Thyroid gland (tissue), 4 donors: ENCODE measurements around the gene SMAP2. TPM values are rescaled to one million over a fixed set of nuclear protein-coding genes. Genes with fewer than 3 reads are reported as not detected.

ENCODE experiments used
- DNase-seq, 2 donors: peaks; one replicate each; pipeline ENCODE4 v3.0.0-alpha.2; 2019
- H3K27ac ChIP-seq, 3 donors: fragments of 200-600 bp; sonication (generic); 1 replicate in 2 of 3; 2 replicates in 1 of 3; pipeline ENCODE4 v1.5.1; 2016 to 2019; ENCODE audit warnings: mild to moderate bottlenecking in 1 of 3, moderate library complexity in 1 of 3
- H3K27me3 ChIP-seq: fragments of 200-600 bp; sonication (generic); one replicate; pipeline ENCODE4 v1.5.1; 2019
- H3K36me3 ChIP-seq, 2 donors: fragments of 200-600 bp; sonication (generic); one replicate each; pipeline ENCODE4 v1.5.1; 2016 to 2019
- H3K4me1 ChIP-seq, 2 donors: fragments of 200-600 bp; sonication (generic); one replicate each; pipeline ENCODE4 v1.5.1; 2017 to 2019
- H3K4me3 ChIP-seq, 3 donors: fragments of 200-600 bp; sonication (generic); replicated peaks in 1 of 3; 1 replicate in 2 of 3; 2 replicates in 1 of 3; pipeline ENCODE4 v1.5.1; 2016; ENCODE audit warnings: mild to moderate bottlenecking in 1 of 3
- H3K9me3 ChIP-seq: fragments of 200-600 bp; sonication (generic); one replicate; pipeline ENCODE4 v1.5.1; 2017
- CTCF ChIP-seq, 6 experiments: fragments of 200-600 bp in 3 of 6; fragments of 450-650 bp in 3 of 6; sonication (generic) in 3 of 6; IDR thresholded peaks; one replicate each; pipeline ENCODE4 v1.5.1; 2016 to 2019; ENCODE audit warnings: antibody characterized with exemption in 6 of 6, mild to moderate bottlenecking in 2 of 6, inconsistent platforms in 1 of 6, moderate library complexity in 1 of 6
- POLR2A ChIP-seq, 2 donors: fragments of 450-650 bp; IDR thresholded peaks; one replicate each; pipeline ENCODE4 v1.6.1; 2017; ENCODE audit warnings: antibody characterized with exemption in 2 of 2, mild to moderate bottlenecking in 2 of 2, moderate library complexity in 1 of 2
- WGBS, 2 donors: methylation state at CpG; one replicate each; pipeline ENCODE4 v1.1.5; 2017; 5-methylcytosine and 5-hydroxymethylcytosine counted together
- intact Hi-C: fragments of 100-400 bp; cut with DNase I; formaldehyde crosslinking; loops from one replicate; pipeline ENCODE4 v1.15.1; 2023
- total RNA-seq, 4 donors: library from RNA; depleted of rRNA; stranded (reverse); fragments of >200 nt; gene quantifications; one replicate each; pipeline ENCODE4 v1.2.3, GENCODE V29; 2016

The SMAP2 gene
- total RNA-seq, 4 donors from 2014 or later: 21.9 to 29.3 (median 26.8) TPM

- H3K4me3 ChIP-seq: no peak overlapping the region
- no peak for DNase-seq
- no peaks in the 10 kb centered on the region for H3K36me3 ChIP-seq
- intact Hi-C loops: no loop called here
- no peak for TF ChIP-seq CTCF (IDR thresholded peaks at IDR 0.05)
- no peak for TF ChIP-seq POLR2A (IDR thresholded peaks at IDR 0.05)
- no peaks in the 10 kb centered on the region for H3K27me3 ChIP-seq
- 64 to 67% methylated on average over 4 of the region's 4 CpGs for WGBS, 2 donors
- H3K4me1 ChIP-seq: peaks cover 47 to 71% of the 10 kb centered on the region in 2 donors
- H3K27ac ChIP-seq: peak overlapping the region; percentile 7 to 49 (median 25)
- H3K9me3 ChIP-seq: no peaks in the 10 kb centered on the region
These were observed 16.5 kb downstream of the SMAP2 start for GRCh38 chr1:40389871-40390560.

- peaks cover 49 to 71% of the 10 kb centered on the region in 2 donors for H3K4me1 ChIP-seq
- H3K27me3 ChIP-seq: no peaks in the 10 kb centered on the region
- no peaks in the 10 kb centered on the region for H3K36me3 ChIP-seq
- H3K27ac ChIP-seq: peak overlapping the region in 2 of 3 donors; percentile 43 to 54
- intact Hi-C loops: no loop called here
- H3K9me3 ChIP-seq: no peaks in the 10 kb centered on the region
- TF ChIP-seq CTCF (IDR thresholded peaks at IDR 0.05): no peak
- TF ChIP-seq POLR2A (IDR thresholded peaks at IDR 0.05): no peak
- 93 to 96% methylated on average over 3 of the region's 3 CpGs for whole genome bisulfite sequencing, 2 donors
- no peak overlapping the region for H3K4me3 ChIP-seq
- DNase-seq: no peak
These were observed 17.3 kb downstream of the SMAP2 start for GRCh38 chr1:40390857-40391256.

GRCh38 chr1:40391688-40392145 lies 18.2 kb downstream of the SMAP2 start:
- intact Hi-C loops: no loop called here
- Histone ChIP-seq H3K4me3 (no peak overlapping the region), H3K27me3 (no peaks in the 10 kb centered on the region), H3K4me1 (peaks cover 54 to 80% of the 10 kb centered on the region in 2 donors), H3K9me3 (no peaks in the 10 kb centered on the region), H3K27ac (peak overlapping the region in 2 of 3 donors; percentile 53 to 54), H3K36me3 (no peaks in the 10 kb centered on the region)
- DNase-seq: no peak
- WGBS, 2 donors: 86 to 90% methylated on average over 1 of the region's 1 CpG
- no peak for TF ChIP-seq CTCF (IDR thresholded peaks at IDR 0.05)
- TF ChIP-seq POLR2A (IDR thresholded peaks at IDR 0.05): no peak

GRCh38 chr1:40392221-40392620 lies 18.7 kb downstream of the SMAP2 start:
- Histone ChIP-seq H3K27ac (peak overlapping the region in 2 of 3 donors; percentile 53 to 54), H3K27me3 (no peaks in the 10 kb centered on the region), H3K4me1 (peaks cover 60 to 80% of the 10 kb centered on the region in 2 donors), H3K9me3 (no peaks in the 10 kb centered on the region), H3K4me3 (no peak overlapping the region), H3K36me3 (no peaks in the 10 kb centered on the region)
- TF ChIP-seq CTCF (IDR thresholded peaks at IDR 0.05): no peak
- no peak for TF ChIP-seq POLR2A (IDR thresholded peaks at IDR 0.05)
- intact Hi-C loops: no loop called here
- 56 to 79% methylated on average over 3 of the region's 3 CpGs for WGBS, 2 donors
- peak in 1 of 2 donors; percentile 37 for DNase-seq

- DNase-seq: no peak
- TF ChIP-seq CTCF (IDR thresholded peaks at IDR 0.05): no peak
- TF ChIP-seq POLR2A (IDR thresholded peaks at IDR 0.05): no peak
- 71 to 79% methylated on average over 3 of the region's 3 CpGs for WGBS, 2 donors
- Histone ChIP-seq H3K36me3 (no peaks in the 10 kb centered on the region), H3K4me3 (no peak overlapping the region), H3K4me1 (peaks cover 60 to 88% of the 10 kb centered on the region in 2 donors), H3K27me3 (no peaks in the 10 kb centered on the region), H3K27ac (no peak overlapping the region), H3K9me3 (no peaks in the 10 kb centered on the region)
- intact Hi-C loops: no loop called here
These were observed 19.6 kb downstream of the SMAP2 start for GRCh38 chr1:40393173-40393572.
